WERI-Rb-1 (cell line): ENCODE measurements around the gene DNAJC16.
A peak's percentile ranks its signal among the peaks of the same experiment; 100 is the strongest.
"Not testable (repeated sequence)": the region's sequence is repeated elsewhere in the genome, so short reads cannot be mapped to it uniquely, and the experiment has no call there.

ENCODE experiments used
- DNase-seq: peaks from one replicate; pipeline ENCODE4 v3.0.0-alpha.2; 2020
- H3K27ac ChIP-seq: fragments of 250-450 bp; sonication (Bioruptor Pico); 2 replicates; pipeline ENCODE4 v1.5.1; 2020; ENCODE audit warnings: mild to moderate bottlenecking, moderate library complexity
- H3K27me3 ChIP-seq: fragments of 250-450 bp; sonication (Bioruptor Pico); 2 replicates; pipeline ENCODE4 v1.5.1; 2021; ENCODE audit warnings: mild to moderate bottlenecking, low read depth, moderate library complexity; ENCODE audit not compliant: insufficient read depth, severe bottlenecking
- H3K36me3 ChIP-seq: fragments of 250-450 bp; sonication (Bioruptor Pico); 2 replicates; pipeline ENCODE4 v1.5.1; 2020; ENCODE audit warnings: mild to moderate bottlenecking, moderate library complexity
- H3K4me3 ChIP-seq: 2 replicates; pipeline ENCODE4 v1.5.1; 2011; ENCODE audit warnings: low read depth, mild to moderate bottlenecking, control low read depth, low read length
- H3K9me3 ChIP-seq: fragments of 250-450 bp; sonication (Bioruptor Pico); 2 replicates; pipeline ENCODE4 v1.5.1; 2021; ENCODE audit warnings: mild to moderate bottlenecking, moderate library complexity; ENCODE audit not compliant: severe bottlenecking
- TF ChIP-seq, protein P1 (sequence below): IDR thresholded peaks from 2 replicates; pipeline ENCODE4 v1.5.1; 2011; ENCODE audit warnings: low read depth, mild to moderate bottlenecking, control low read depth, inconsistent platforms, low read length

Gene DNAJC16

DNA sequence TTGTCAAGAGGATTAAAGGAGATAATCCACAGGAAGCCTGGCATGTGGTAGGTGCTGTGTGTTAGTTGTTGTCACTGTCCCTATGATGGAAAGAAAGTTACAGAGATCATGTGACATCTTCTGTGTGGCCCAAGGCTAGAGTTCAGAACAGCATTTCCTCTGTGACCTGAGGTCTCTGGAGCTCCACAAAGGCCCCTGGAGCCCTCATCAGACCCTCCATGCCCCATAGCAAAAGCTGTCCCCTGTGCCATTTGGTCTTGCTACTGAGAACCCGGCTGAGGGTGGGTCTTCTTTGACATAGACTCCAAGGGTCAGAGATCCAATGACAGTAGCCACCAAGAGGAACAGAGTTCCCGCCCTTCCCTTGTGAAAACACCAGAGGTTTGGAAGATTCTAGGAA is 42.7 kb upstream of the DNAJC16 start:
- TF ChIP-seq, protein P1, sequence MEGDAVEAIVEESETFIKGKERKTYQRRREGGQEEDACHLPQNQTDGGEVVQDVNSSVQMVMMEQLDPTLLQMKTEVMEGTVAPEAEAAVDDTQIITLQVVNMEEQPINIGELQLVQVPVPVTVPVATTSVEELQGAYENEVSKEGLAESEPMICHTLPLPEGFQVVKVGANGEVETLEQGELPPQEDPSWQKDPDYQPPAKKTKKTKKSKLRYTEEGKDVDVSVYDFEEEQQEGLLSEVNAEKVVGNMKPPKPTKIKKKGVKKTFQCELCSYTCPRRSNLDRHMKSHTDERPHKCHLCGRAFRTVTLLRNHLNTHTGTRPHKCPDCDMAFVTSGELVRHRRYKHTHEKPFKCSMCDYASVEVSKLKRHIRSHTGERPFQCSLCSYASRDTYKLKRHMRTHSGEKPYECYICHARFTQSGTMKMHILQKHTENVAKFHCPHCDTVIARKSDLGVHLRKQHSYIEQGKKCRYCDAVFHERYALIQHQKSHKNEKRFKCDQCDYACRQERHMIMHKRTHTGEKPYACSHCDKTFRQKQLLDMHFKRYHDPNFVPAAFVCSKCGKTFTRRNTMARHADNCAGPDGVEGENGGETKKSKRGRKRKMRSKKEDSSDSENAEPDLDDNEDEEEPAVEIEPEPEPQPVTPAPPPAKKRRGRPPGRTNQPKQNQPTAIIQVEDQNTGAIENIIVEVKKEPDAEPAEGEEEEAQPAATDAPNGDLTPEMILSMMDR, result no peak
- Histone ChIP-seq H3K36me3 (no peaks in the 10 kb centered on the region), H3K9me3 (no peaks in the 10 kb centered on the region), H3K4me3 (no peak overlapping the region), H3K27me3 (no peaks in the 10 kb centered on the region), H3K27ac (no peak overlapping the region)
- DNase-seq, result no peak

DNA sequence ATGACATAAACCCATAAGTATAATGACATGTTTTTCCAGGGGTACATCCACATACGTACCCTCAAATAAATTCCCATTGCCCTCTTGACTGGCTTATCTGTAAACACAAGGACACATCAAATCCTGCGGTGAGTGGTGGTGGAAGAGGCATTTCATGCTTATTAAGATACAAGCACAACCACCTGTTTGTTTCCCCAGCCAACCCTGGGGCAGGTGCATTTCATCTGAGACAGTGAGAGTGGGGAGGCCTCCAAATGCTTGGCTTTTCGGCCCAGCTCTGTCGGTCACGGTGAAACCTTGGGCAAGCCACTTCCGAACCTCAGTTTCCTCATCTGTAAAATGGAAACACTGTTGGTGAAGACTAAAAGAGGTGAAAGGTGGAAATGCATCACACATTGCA is 42.2 kb upstream of the DNAJC16 start:
- not testable (repeated sequence) for H3K9me3 ChIP-seq, H3K36me3 ChIP-seq

DNA sequence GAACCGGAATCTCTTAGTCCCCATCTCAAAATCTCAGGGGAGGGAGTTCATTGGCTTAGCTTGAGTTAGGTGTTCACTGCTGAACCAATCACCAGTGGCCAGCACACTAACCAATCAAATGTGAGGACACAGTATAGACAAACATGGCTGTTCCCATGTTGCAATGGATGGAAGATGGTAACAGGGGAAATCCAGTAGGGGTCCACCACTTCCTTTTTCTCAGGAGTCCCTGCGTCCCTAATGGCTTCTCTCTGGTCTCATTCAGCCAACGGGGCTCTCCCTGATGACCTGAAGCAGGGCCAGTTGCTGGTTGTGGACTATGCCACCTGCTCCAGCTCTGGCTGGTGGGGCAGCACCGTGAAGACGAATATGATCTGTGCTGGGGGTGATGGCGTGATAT is 41.0 kb upstream of the DNAJC16 start:
- Histone ChIP-seq H3K27me3 (no peaks in the 10 kb centered on the region), H3K27ac (no peak overlapping the region), H3K4me3 (no peak overlapping the region), H3K36me3 (no peaks in the 10 kb centered on the region), H3K9me3 (no peaks in the 10 kb centered on the region)
- DNase-seq, result no peak
- TF ChIP-seq, protein P1, result no peak

More for the DNA sequence above, 42.2 kb upstream of the DNAJC16 start:
- DNase-seq, H3K27ac ChIP-seq, H3K27me3 ChIP-seq, H3K4me3 ChIP-seq: not testable (repeated sequence)

DNA sequence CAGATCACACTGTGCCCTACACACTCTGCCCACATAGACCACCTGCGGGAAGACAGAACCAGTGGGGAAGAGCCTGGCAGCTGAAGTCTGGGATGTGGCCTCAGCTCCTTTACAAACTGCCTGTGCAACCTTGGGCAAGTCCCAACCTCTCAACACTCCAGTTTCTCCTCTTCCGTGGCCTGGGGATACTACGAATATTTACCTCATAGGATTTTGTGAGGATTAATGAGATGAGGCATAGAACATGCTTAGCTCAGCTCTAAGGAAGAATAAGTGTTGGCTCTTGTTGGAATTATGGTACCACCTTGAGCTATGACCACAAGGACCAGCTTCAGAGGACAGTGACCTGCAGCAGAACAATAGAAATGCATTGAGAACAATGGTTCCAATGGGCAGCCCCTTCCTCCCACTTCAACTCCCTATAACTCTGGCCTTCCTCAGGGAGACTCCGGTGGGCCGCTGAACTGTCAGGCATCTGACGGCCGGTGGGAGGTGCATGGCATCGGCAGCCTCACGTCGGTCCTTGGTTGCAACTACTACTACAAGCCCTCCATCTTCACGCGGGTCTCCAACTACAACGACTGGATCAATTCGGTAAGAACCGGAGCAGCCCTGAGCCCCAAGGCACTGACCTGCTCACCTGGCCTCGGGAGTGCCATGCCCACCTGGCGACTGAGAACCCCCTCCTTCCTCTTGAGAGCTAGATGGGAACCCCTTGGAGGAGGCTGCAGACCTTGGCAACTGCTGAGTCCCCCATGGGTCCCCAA is 39.6 kb upstream of the DNAJC16 start:
- H3K4me3 ChIP-seq, DNase-seq, H3K9me3 ChIP-seq, H3K27ac ChIP-seq, H3K27me3 ChIP-seq, H3K36me3 ChIP-seq: not testable (repeated sequence)

GRCh38 chr1:15488371-15488770 is 38.3 kb upstream of the DNAJC16 start:
- Histone ChIP-seq H3K9me3 (no peaks in the 10 kb centered on the region), H3K4me3 (no peak overlapping the region), H3K36me3 (peaks cover 3% of the 10 kb centered on the region; the same call in 1 of the 2 replicates), H3K27me3 (no peaks in the 10 kb centered on the region), H3K27ac (no peak overlapping the region)
- no peak for DNase-seq
- TF ChIP-seq, protein P1, result no peak

GRCh38 chr1:15489052-15489736 is 37.5 kb upstream of the DNAJC16 start:
- no peaks in the 10 kb centered on the region for H3K9me3 ChIP-seq
- peak; percentile 68 for DNase-seq
- no peaks in the 10 kb centered on the region for H3K27me3 ChIP-seq
- TF ChIP-seq, protein P1, result no peak
- H3K36me3 ChIP-seq, result peaks cover 7% of the 10 kb centered on the region
- H3K4me3 ChIP-seq, result no peak overlapping the region
- peak overlapping the region; percentile 31; the same call in 1 of the 2 replicates for H3K27ac ChIP-seq

DNA sequence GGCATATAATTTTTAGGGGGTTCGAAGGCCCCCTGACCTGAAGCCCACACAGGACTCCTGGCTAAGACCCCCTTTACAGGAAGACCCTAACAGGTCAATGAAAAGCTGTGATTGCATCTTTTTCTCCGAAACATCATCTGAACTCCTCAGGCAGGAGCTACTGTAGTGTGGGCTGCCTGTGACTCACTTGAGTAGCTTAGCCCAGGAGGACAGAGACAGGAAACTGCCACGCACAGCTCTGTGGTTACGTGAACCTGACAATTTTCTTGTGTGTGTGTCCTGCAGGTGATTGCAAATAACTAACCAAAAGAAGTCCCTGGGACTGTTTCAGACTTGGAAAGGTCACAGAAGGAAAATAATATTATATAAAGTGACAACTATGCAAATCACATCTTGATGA is 35.6 kb upstream of the DNAJC16 start:
- not testable (repeated sequence) for H3K27ac ChIP-seq, H3K36me3 ChIP-seq, DNase-seq, H3K27me3 ChIP-seq, H3K4me3 ChIP-seq, H3K9me3 ChIP-seq
